Lower lobe of right lung (tissue), 2 donors: ENCODE results near the gene TRPM2. TPM values are rescaled to one million over a fixed set of nuclear protein-coding genes. Genes with fewer than 3 reads are reported as not detected.
A peak's percentile ranks its signal among the peaks of the same experiment; 100 is the strongest.

Experiments used
- ATAC-seq, 2 donors: fragments of 200-7000 bp; cut with Tn5 transposase; one replicate each; pipeline ENCODE4 v1.9.1; 2020 to 2022; ENCODE audit warnings: mild to moderate bottlenecking in 2 of 2, moderate library complexity in 2 of 2
- DNase-seq: peaks from one replicate; pipeline ENCODE4 v3.0.0-alpha.2; 2020
- H3K27ac ChIP-seq: fragments of 200-600 bp; one replicate; pipeline ENCODE4 v1.8.0; 2022
- H3K27me3 ChIP-seq: fragments of 200-600 bp; one replicate; pipeline ENCODE4 v1.8.0; 2022; ENCODE audit warnings: low read depth
- H3K36me3 ChIP-seq: fragments of 200-600 bp; one replicate; pipeline ENCODE4 v1.8.0; 2022; ENCODE audit warnings: mild to moderate bottlenecking
- H3K4me1 ChIP-seq: fragments of 200-600 bp; one replicate; pipeline ENCODE4 v1.8.0; 2022
- H3K4me3 ChIP-seq: fragments of 200-600 bp; one replicate; pipeline ENCODE4 v1.8.0; 2022; ENCODE audit warnings: mild to moderate bottlenecking
- H3K9me3 ChIP-seq: fragments of 200-600 bp; one replicate; pipeline ENCODE4 v1.8.0; 2022
- CTCF ChIP-seq: fragments of 200-600 bp; IDR thresholded peaks from one replicate; pipeline ENCODE4 v1.8.0; 2022; ENCODE audit warnings: antibody characterized with exemption, mild to moderate bottlenecking
- intact Hi-C: fragments of 100-400 bp; cut with DNase I; formaldehyde crosslinking; loops from one replicate; pipeline ENCODE4 v1.11.0; 2022
- total RNA-seq: library from RNA; stranded (reverse); fragmentation: NEBNext Ultra II Directional; extraction: Animal tissue kit (Norgen Biotek cat#: 25700); gene quantifications from one replicate; pipeline ENCODE4 v1.2.1, GENCODE V29; 2021
- donor health status: DM: no; HTN: yes; CAD: no; lungs with severe emphysema.

Gene TRPM2
- total RNA-seq, 1 donor from 2014 or later, result 17.9 TPM

- DNase-seq, result no peak
- Histone ChIP-seq H3K27me3 (peaks cover 51% of the 10 kb centered on the region), H3K36me3 (no peaks in the 10 kb centered on the region), H3K9me3 (no peaks in the 10 kb centered on the region), H3K4me3 (no peak overlapping the region), H3K27ac (no peak overlapping the region), H3K4me1 (peaks cover 22% of the 10 kb centered on the region)
- intact Hi-C loops, result no loop called here
- no peak for ATAC-seq
- no peak for TF ChIP-seq CTCF
These were observed 2.5 kb upstream of the TRPM2 start for GRCh38 chr21:44350773-44351481.

- H3K4me1 ChIP-seq, result peaks cover 22% of the 10 kb centered on the region
- intact Hi-C loops, result no loop called here
These were observed 1.7 kb upstream of the TRPM2 start for GRCh38 chr21:44351535-44352252.

GRCh38 chr21:44352253-44352860 is 1.1 kb upstream of the TRPM2 start:
- no peak for TF ChIP-seq CTCF
- intact Hi-C loops, result no loop called here

More at GRCh38 chr21:44351535-44352252, 1.7 kb upstream of the TRPM2 start:
- DNase-seq (no peak), ATAC-seq (no peak)
- no peak overlapping the region for H3K4me3 ChIP-seq
- TF ChIP-seq CTCF, result no peak
- H3K27me3 ChIP-seq, result peaks cover 51% of the 10 kb centered on the region
- no peaks in the 10 kb centered on the region for H3K9me3 ChIP-seq
- H3K27ac ChIP-seq, result no peak overlapping the region
- H3K36me3 ChIP-seq, result no peaks in the 10 kb centered on the region

GRCh38 chr21:44354001-44354405 is 582 bp downstream of the TRPM2 start:
- Histone ChIP-seq H3K4me1 (peaks cover 18% of the 10 kb centered on the region), H3K27me3 (peaks cover 40% of the 10 kb centered on the region), H3K9me3 (no peaks in the 10 kb centered on the region), H3K27ac (peak overlapping the region; percentile 75), H3K36me3 (no peaks in the 10 kb centered on the region), H3K4me3 (peak overlapping the region; percentile 42)
- DNase-seq, result no peak
- no peak for TF ChIP-seq CTCF
- intact Hi-C loops, result no loop called here
- ATAC-seq, result peak; percentile 25

More at GRCh38 chr21:44352253-44352860, 1.1 kb upstream of the TRPM2 start:
- H3K27ac ChIP-seq, result peak overlapping the region; percentile 75
- no peaks in the 10 kb centered on the region for H3K9me3 ChIP-seq
- ATAC-seq (no peak), DNase-seq (no peak)
- H3K36me3 ChIP-seq, result no peaks in the 10 kb centered on the region
- no peak overlapping the region for H3K4me3 ChIP-seq
- H3K27me3 ChIP-seq, result peaks cover 51% of the 10 kb centered on the region
- peaks cover 22% of the 10 kb centered on the region for H3K4me1 ChIP-seq

GRCh38 chr21:44354775-44355771 is 1.7 kb downstream of the TRPM2 start:
- peak overlapping the region; percentile 42 for H3K4me3 ChIP-seq
- intact Hi-C loops, result no loop called here
- no peak for DNase-seq
- no peaks in the 10 kb centered on the region for H3K9me3 ChIP-seq
- no peak overlapping the region for H3K27ac ChIP-seq
- no peak for TF ChIP-seq CTCF
- H3K4me1 ChIP-seq, result peaks cover 18% of the 10 kb centered on the region
- H3K27me3 ChIP-seq, result peaks cover 30% of the 10 kb centered on the region
- no peaks in the 10 kb centered on the region for H3K36me3 ChIP-seq
- no peak for ATAC-seq
